OCI-LY3 (cell line): ENCODE data around the gene SLC29A2.

Experiments used
- H2AFZ ChIP-seq: fragments of 200-600, 300-600 bp; shearing (Covaris generic); 2 replicates; pipeline ENCODE4 v1.6.0; 2014; ENCODE audit warnings: antibody characterized with exemption, low read depth, low read length
- H3K27ac ChIP-seq: fragments of 200-600, 300-600 bp; sonication (generic); 2 replicates; pipeline ENCODE4 v1.5.1; 2014; ENCODE audit warnings: mild to moderate bottlenecking, low read length, moderate library complexity, mixed read lengths
- H3K27me3 ChIP-seq: fragments of 200-600, 300-600 bp; sonication (generic); 2 replicates; pipeline ENCODE4 v1.6.1; 2014; ENCODE audit warnings: low read depth, low read length, mixed read lengths
- H3K36me3 ChIP-seq: fragments of 200-600, 300-600 bp; sonication (generic); replicated peaks from 2 replicates; pipeline ENCODE3; 2014; ENCODE audit warnings: low read depth, low read length, mixed read lengths
- H3K4me1 ChIP-seq: fragments of 300-600, 200-600 bp; sonication (generic); 2 replicates; pipeline ENCODE4 v1.6.1; 2014; ENCODE audit warnings: low read length, mixed read lengths
- H3K4me2 ChIP-seq: fragments of 200-600, 300-600 bp; sonication (generic); 2 replicates; pipeline ENCODE4 v1.6.1; 2014; ENCODE audit warnings: low read length, mixed read lengths
- H3K4me3 ChIP-seq: fragments of 300-600, 200-600 bp; sonication (generic); 2 replicates; pipeline ENCODE4 v1.5.1; 2014; ENCODE audit warnings: antibody characterized with exemption, mild to moderate bottlenecking, low read length, moderate library complexity
- H3K79me2 ChIP-seq: fragments of 300-600, 200-600 bp; shearing (Covaris generic); 2 replicates; pipeline ENCODE4 v1.6.1; 2014; ENCODE audit warnings: mild to moderate bottlenecking, low read length, mixed read lengths
- H3K9ac ChIP-seq: fragments of 300-600, 200-600 bp; shearing (Covaris generic); 2 replicates; pipeline ENCODE4 v1.6.0; 2014; ENCODE audit warnings: mild to moderate bottlenecking, low read length, moderate library complexity
- H3K9me3 ChIP-seq: fragments of 200-600, 300-600 bp; shearing (Covaris generic); 2 replicates; pipeline ENCODE4 v1.6.1; 2014; ENCODE audit warnings: low read length, mixed read lengths; ENCODE audit not compliant: insufficient read depth
- H4K20me1 ChIP-seq: fragments of 200-600, 300-600 bp; sonication (generic); 2 replicates; pipeline ENCODE4 v1.6.1; 2016; ENCODE audit warnings: low read length, mixed read lengths; ENCODE audit not compliant: insufficient read depth
- CTCF ChIP-seq: fragments of 200-600, 300-600 bp; sonication (generic); IDR thresholded peaks from 2 replicates; pipeline ENCODE4 v1.5.1; 2014; ENCODE audit warnings: antibody characterized with exemption, low read length, low read depth
- EZH2phosphoT487 ChIP-seq: fragments of 200-600 bp; shearing (Covaris generic); IDR thresholded peaks from 2 replicates; pipeline ENCODE4 v1.6.1; 2018; ENCODE audit warnings: antibody characterized with exemption, mixed run types, low read depth

The SLC29A2 gene

GRCh38 chr11:66314186-66314501, 57.4 kb downstream of the SLC29A2 start:
- Histone ChIP-seq H3K4me2 (no peak overlapping the region), H3K27ac (no peak overlapping the region), H3K79me2 (no peaks in the 10 kb centered on the region), H3K4me3 (no peak overlapping the region), H3K4me1 (peaks cover 21% of the 10 kb centered on the region), H3K9me3 (no peaks in the 10 kb centered on the region), H3K9ac (no peak overlapping the region), H2AFZ (no peak overlapping the region), H3K36me3 (no peaks in the 10 kb centered on the region), H4K20me1 (no peaks in the 10 kb centered on the region), H3K27me3 (no peaks in the 10 kb centered on the region; the same call in 1 of the 2 replicates)
- TF ChIP-seq CTCF, result no peak
- TF ChIP-seq EZH2phosphoT487, result no peak

DNA sequence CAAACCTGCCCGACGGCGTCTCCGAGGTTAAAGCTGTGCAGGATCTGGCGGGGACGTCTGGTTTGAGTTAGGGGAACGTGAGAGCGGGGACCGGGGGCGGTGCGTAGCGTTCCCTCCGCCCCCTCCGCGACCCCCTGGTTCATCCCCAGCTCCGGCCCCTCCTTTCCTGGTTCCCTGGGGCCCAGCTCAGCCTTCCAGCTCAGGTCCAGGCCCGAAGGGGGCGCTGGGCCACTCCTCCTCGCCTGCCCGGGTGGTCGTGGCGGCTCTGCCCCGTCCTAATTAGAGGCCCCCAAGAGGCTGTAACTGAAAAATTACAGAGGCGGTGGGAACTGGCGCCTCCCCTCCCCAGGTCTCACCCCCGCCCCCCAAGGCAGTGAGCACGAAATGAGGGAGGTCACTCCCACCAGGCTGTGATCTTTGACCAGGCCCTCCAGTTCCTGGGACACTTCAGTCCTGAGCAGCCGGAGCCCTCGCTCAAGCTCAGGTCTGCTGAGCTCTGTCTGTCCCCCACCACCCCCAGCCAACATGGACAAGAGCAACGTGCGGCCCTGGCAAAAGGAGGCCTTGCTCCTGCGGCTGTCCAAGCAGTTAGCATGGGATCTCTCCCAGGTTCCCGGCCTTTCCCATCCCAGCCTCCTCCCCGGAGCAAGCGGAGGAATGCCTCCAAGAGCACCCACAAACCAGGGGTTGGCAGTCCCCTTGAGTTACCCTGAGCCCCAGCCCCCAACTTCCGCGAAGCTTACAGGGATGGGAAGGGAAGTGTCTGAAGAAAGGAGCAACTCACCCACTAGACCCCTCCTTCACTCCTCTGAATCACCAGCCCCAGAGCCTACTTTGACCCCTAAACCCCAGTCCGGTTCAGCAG, 58.0 kb downstream of the SLC29A2 start:
- Histone ChIP-seq H3K4me2 (peak overlapping the region; percentile 59), H3K36me3 (no peaks in the 10 kb centered on the region), H3K79me2 (no peaks in the 10 kb centered on the region), H3K27ac (no peak overlapping the region), H4K20me1 (no peaks in the 10 kb centered on the region), H3K27me3 (no peaks in the 10 kb centered on the region; the same call in 1 of the 2 replicates), H3K4me1 (peaks cover 16% of the 10 kb centered on the region), H3K4me3 (peak overlapping the region; percentile 69), H2AFZ (no peak overlapping the region), H3K9me3 (no peaks in the 10 kb centered on the region), H3K9ac (no peak overlapping the region)
- TF ChIP-seq CTCF, result no peak
- TF ChIP-seq EZH2phosphoT487, result no peak

DNA sequence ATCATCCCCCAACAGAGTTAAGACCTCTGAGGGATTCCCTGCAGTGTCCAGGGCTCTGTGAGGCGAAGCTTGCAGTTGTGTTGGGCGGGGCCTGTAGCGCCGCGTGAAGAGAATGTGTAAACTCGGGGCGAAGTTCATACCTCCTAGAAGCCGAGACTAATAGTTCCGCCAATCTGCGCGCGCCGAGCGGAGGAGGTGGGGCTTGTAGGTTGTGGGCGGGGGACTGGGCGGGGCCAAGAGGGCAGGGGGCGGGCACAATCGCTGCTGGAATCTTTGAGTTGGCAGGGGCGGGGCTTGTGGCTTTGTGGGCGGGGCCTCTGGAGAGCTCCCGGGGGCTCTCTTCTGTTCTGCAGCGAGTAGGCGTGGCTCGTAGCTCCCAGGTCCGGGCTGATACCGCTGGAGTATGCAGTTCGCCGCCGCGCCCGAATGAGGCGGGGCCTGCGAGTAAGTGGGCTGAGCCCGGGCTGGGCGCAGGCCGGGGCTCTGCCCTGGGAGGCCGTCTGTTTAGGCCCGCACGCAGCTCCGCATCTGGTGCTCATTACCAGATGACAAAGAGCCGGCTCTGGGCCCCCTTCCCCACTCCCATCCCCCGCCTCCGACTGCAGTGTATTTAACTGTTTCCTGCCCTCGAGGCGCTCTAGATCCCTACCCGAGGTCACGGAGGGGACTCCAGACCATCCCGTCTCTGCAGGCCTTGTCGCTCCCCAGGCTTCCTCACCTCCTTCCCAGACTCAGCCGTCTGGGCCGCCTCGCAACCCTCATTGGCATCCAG, 58.8 kb downstream of the SLC29A2 start:
- no peaks in the 10 kb centered on the region for H3K36me3 ChIP-seq
- H3K9me3 ChIP-seq, result no peaks in the 10 kb centered on the region
- peaks cover 8% of the 10 kb centered on the region for H3K4me1 ChIP-seq
- H3K79me2 ChIP-seq, result no peaks in the 10 kb centered on the region
- H3K27me3 ChIP-seq, result no peaks in the 10 kb centered on the region; the same call in 1 of the 2 replicates
- no peak overlapping the region for H3K27ac ChIP-seq
- H3K9ac ChIP-seq, result no peak overlapping the region
- H3K4me3 ChIP-seq, result peak overlapping the region; percentile 69
- peak overlapping the region; percentile 59 for H3K4me2 ChIP-seq
- no peaks in the 10 kb centered on the region for H4K20me1 ChIP-seq
- peak overlapping the region; percentile 66; the same call in 1 of the 2 replicates for H2AFZ ChIP-seq
- TF ChIP-seq EZH2phosphoT487 (no peak), CTCF (no peak)
